Neuronal stem cell (in vitro differentiated cells): ENCODE measurements around the gene GRIK4.

Experiments
- DNase-seq: peaks from one replicate; pipeline ENCODE4 v3.0.0-alpha.2; 2013; ENCODE audit warnings: low spot score
- H2AFZ ChIP-seq: one replicate; pipeline ENCODE4 v1.6.1; 2013; ENCODE audit warnings: mild to moderate bottlenecking, low read length, inconsistent platforms
- H2AK5ac ChIP-seq: 2 replicates; pipeline ENCODE4 v1.6.1; 2013; ENCODE audit warnings: low read depth, mild to moderate bottlenecking, inconsistent platforms, low read length, moderate library complexity, mixed read lengths
- H2BK120ac ChIP-seq: 2 replicates; pipeline ENCODE4 v1.6.1; 2013; ENCODE audit warnings: low read depth, mild to moderate bottlenecking, inconsistent platforms, low read length, moderate library complexity, mixed read lengths
- H2BK12ac ChIP-seq: one replicate; pipeline ENCODE4 v1.6.1; 2013; ENCODE audit warnings: low read length, inconsistent platforms
- H2BK15ac ChIP-seq: 2 replicates; pipeline ENCODE4 v1.6.1; 2013; ENCODE audit warnings: mild to moderate bottlenecking, low read length, inconsistent platforms, mixed read lengths
- H2BK5ac ChIP-seq: one replicate; pipeline ENCODE4 v1.6.1; 2013; ENCODE audit warnings: inconsistent platforms, mild to moderate bottlenecking, low read length, moderate library complexity
- H3K14ac ChIP-seq: one replicate; pipeline ENCODE4 v1.6.1; 2013; ENCODE audit warnings: low read length, inconsistent platforms
- H3K18ac ChIP-seq: 2 replicates; pipeline ENCODE4 v1.6.1; 2013; ENCODE audit warnings: low read length, inconsistent platforms
- H3K23ac ChIP-seq: 2 replicates; pipeline ENCODE4 v1.6.1; 2013; ENCODE audit warnings: low read depth, mild to moderate bottlenecking, mixed read lengths, low read length, inconsistent platforms; ENCODE audit not compliant: poor library complexity
- H3K27ac ChIP-seq: replicated peaks from 3 replicates; pipeline ENCODE4 v1.5.1; 2013; ENCODE audit warnings: low read length, inconsistent platforms
- H3K27me3 ChIP-seq, 3 experiments: 2 replicates each; pipeline ENCODE4 v1.6.1; 2013; ENCODE audit warnings: low read length in 3 of 3, mild to moderate bottlenecking in 2 of 3, inconsistent platforms in 1 of 3, low read depth in 1 of 3, mixed read lengths in 1 of 3, moderate library complexity in 1 of 3; ENCODE audit not compliant: control insufficient read depth in 3 of 3, insufficient read depth in 3 of 3
- H3K36me3 ChIP-seq, 2 donors: replicated peaks in 1 of 2; 2 replicates each; pipeline ENCODE4 v1.6.1; 2013; ENCODE audit warnings: low read length in 2 of 2; ENCODE audit not compliant: control insufficient read depth in 2 of 2, insufficient read depth in 2 of 2
- H3K4ac ChIP-seq: 2 replicates; pipeline ENCODE4 v1.6.1; 2013; ENCODE audit warnings: inconsistent platforms, mild to moderate bottlenecking, low read length, moderate library complexity
- H3K4me1 ChIP-seq, 2 donors: 1 replicate in 1 of 2; 2 replicates in 1 of 2; pipeline ENCODE4 v1.6.1; 2013; ENCODE audit warnings: low read length in 2 of 2, low read depth in 1 of 2; ENCODE audit not compliant: control insufficient read depth in 2 of 2, insufficient read depth in 1 of 2
- H3K4me2 ChIP-seq: one replicate; pipeline ENCODE4 v1.6.1; 2013; ENCODE audit warnings: mild to moderate bottlenecking, low read length, inconsistent platforms; ENCODE audit not compliant: insufficient read depth, poor library complexity, severe bottlenecking
- H3K4me3 ChIP-seq, 2 donors: 2 replicates each; pipeline ENCODE4 v1.5.1; 2013; ENCODE audit warnings: low read length in 2 of 2, mild to moderate bottlenecking in 2 of 2, inconsistent platforms in 1 of 2, moderate library complexity in 1 of 2
- H3K79me1 ChIP-seq: one replicate; pipeline ENCODE4 v1.6.1; 2013; ENCODE audit warnings: low read depth, mild to moderate bottlenecking, inconsistent platforms, low read length, moderate library complexity
- H3K9ac ChIP-seq: one replicate; pipeline ENCODE4 v1.6.1; 2013; ENCODE audit warnings: mild to moderate bottlenecking, low read depth, low read length, inconsistent platforms; ENCODE audit not compliant: poor library complexity
- H3K9me3 ChIP-seq, 2 donors: replicated peaks in 1 of 2; 2 replicates each; pipeline versions ENCODE3 to v1.6.1; 2013; ENCODE audit warnings: low read length in 2 of 2, mild to moderate bottlenecking in 2 of 2, inconsistent platforms in 1 of 2, low read depth in 1 of 2, mixed read lengths in 1 of 2, moderate library complexity in 1 of 2; ENCODE audit not compliant: control insufficient read depth in 2 of 2, insufficient read depth in 1 of 2
- H4K8ac ChIP-seq: one replicate; pipeline ENCODE4 v1.6.1; 2013; ENCODE audit warnings: low read depth, mild to moderate bottlenecking, inconsistent platforms, low read length, moderate library complexity
- H4K91ac ChIP-seq: one replicate; pipeline ENCODE4 v1.6.1; 2013; ENCODE audit warnings: low read length, low read depth, mild to moderate bottlenecking, inconsistent platforms; ENCODE audit not compliant: poor library complexity
- WGBS, 2 donors: extraction: QIAGEN DNeasy Blood & Tissue Kit; methylation state at CpG; one replicate each; pipeline ENCODE4 v1.1.7; 2013; ENCODE audit warnings: missing lambda C conversion rate in 2 of 2, mixed read lengths in 1 of 2; ENCODE audit not compliant: insufficient read length in 2 of 2, insufficient replicate concordance in 1 of 2; ENCODE audit errors: extremely low coverage in 2 of 2; 5-methylcytosine and 5-hydroxymethylcytosine counted together

Gene GRIK4

DNA sequence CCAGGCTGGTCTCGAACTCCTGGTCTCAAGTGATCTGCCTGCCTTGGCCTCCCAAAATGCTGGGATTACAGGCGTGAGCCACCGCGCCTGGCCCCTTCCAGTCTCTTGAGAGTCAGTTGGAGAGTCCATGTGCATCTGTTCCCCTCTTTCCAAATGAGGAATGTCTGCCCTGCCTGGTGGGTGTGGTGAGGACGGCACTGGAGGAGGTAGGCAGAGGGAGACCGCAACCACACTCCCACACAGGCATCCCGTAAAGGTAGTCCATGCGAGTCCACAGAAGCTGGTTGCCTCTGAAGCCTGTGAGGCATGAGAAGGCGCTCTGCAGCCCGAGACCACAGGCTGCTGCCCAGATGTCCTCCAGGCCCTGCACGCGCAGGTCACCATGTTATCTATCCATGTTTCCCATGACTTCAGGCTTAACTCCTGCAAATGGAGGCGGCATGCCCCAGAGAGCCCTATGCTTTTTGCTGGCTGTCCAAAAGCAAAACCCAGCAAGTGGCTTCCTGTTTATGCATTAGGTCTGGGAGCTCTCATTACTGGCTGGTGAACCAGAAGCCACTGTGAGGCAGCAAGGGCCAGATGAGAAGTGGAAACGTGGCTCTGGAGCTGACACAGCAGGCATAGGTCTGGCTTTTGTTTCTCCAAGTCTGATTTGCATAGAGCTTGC, 43.4 kb downstream of the GRIK4 start:
- H3K27ac ChIP-seq, result no peak overlapping the region
- peaks cover 16 to 29% of the 10 kb centered on the region in 2 donors for H3K4me1 ChIP-seq
- DNase-seq, result no peak
- no peak overlapping the region for H2BK12ac ChIP-seq
- no peak overlapping the region for H3K4me3 ChIP-seq
- no peaks in the 10 kb centered on the region for H3K9me3 ChIP-seq
- H2BK120ac ChIP-seq, result no peak overlapping the region
- no CpG with 5 or more reads among the region's 14 CpGs for WGBS, 2 donors
- peaks cover 0 to 3% (median 0%) of the 10 kb centered on the region in 3 experiments for H3K27me3 ChIP-seq
- no peak overlapping the region for H3K9ac ChIP-seq
- H3K18ac ChIP-seq, result peak overlapping the region; percentile 31
- H2AFZ ChIP-seq, result peak overlapping the region; percentile 69
- no peaks in the 10 kb centered on the region for H3K36me3 ChIP-seq
- H3K23ac ChIP-seq, result no peak overlapping the region
- H3K79me1 ChIP-seq, result no peaks in the 10 kb centered on the region
- H3K4me2 ChIP-seq, result no peak overlapping the region
- H3K4ac ChIP-seq, result no peak overlapping the region
- no peak overlapping the region for H2AK5ac ChIP-seq
- H3K14ac ChIP-seq, result no peak overlapping the region
- H2BK15ac ChIP-seq, result no peak overlapping the region
- H4K8ac ChIP-seq, result no peak overlapping the region
- no peak overlapping the region for H4K91ac ChIP-seq
- H2BK5ac ChIP-seq, result no peak overlapping the region

DNA sequence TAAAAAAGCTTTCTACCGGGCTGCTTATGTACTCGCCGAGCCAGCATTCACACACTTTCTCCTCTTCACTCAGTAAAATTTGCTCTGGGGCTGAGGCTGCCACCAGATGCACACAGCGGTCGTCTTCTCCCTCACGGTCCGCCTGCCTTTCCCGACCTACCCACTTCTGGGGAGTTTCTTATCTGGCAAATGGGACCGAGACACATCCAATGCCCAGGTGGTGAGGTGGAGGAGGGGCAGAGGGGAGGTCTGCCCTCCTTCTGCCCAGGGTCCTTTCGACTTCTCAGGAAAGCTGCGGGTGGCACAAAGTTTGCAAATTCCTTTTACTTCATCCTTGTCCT, 43.9 kb downstream of the GRIK4 start:
- Histone ChIP-seq H2BK5ac (no peak overlapping the region), H2BK15ac (no peak overlapping the region), H3K4me1 (peaks cover 14 to 27% of the 10 kb centered on the region in 2 donors), H3K79me1 (no peaks in the 10 kb centered on the region), H3K9ac (no peak overlapping the region), H3K18ac (peak overlapping the region; percentile 57), H3K27me3 (peaks cover 0 to 3% (median 0%) of the 10 kb centered on the region in 3 experiments), H3K27ac (no peak overlapping the region), H3K36me3 (no peaks in the 10 kb centered on the region), H4K8ac (no peak overlapping the region), H2BK120ac (no peak overlapping the region), H2AFZ (peak overlapping the region; percentile 69), H3K4me3 (no peak overlapping the region), H3K23ac (no peak overlapping the region), H3K4ac (no peak overlapping the region), H3K9me3 (no peaks in the 10 kb centered on the region), H3K4me2 (no peak overlapping the region), H3K14ac (no peak overlapping the region), H4K91ac (no peak overlapping the region), H2AK5ac (no peak overlapping the region), H2BK12ac (no peak overlapping the region)
- no peak for DNase-seq
- no CpG with 5 or more reads among the region's 11 CpGs for WGBS, 2 donors

DNA sequence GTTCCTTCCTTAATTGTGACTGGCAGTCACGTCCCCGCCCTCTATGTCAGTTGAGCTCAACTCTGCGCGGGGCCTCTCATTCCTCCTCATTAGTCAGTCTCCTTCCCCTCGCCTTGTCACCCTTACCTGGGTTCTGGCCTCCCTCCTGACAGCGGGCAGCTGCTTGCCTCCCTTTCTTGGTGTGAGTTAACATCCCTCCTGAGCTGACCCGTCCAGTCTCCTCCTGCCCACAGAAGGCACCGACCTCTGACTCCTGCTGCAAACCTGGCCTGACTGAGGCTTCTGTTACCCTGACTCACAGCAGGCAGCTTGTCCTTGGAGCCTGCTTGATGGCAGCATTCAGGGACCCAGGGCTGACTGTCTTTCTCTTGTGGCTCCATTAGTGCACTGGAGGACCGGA, 45.2 kb downstream of the GRIK4 start:
- Histone ChIP-seq H3K9me3 (no peaks in the 10 kb centered on the region), H3K9ac (no peak overlapping the region), H3K4me3 (no peak overlapping the region), H3K79me1 (no peaks in the 10 kb centered on the region), H2AFZ (no peak overlapping the region), H3K4me1 (peaks cover 14 to 25% of the 10 kb centered on the region in 2 donors), H3K14ac (peak overlapping the region; percentile 32), H3K23ac (no peak overlapping the region), H3K18ac (no peak overlapping the region), H4K8ac (no peak overlapping the region), H3K4ac (no peak overlapping the region), H3K36me3 (no peaks in the 10 kb centered on the region), H2AK5ac (peak overlapping the region; percentile 33), H2BK12ac (no peak overlapping the region), H2BK5ac (no peak overlapping the region), H3K27me3 (peaks cover 0 to 3% (median 0%) of the 10 kb centered on the region in 3 experiments), H4K91ac (no peak overlapping the region), H3K27ac (no peak overlapping the region), H3K4me2 (no peak overlapping the region), H2BK120ac (no peak overlapping the region), H2BK15ac (no peak overlapping the region)
- WGBS, 2 donors, result no CpG with 5 or more reads among the region's 9 CpGs
- no peak for DNase-seq

DNA sequence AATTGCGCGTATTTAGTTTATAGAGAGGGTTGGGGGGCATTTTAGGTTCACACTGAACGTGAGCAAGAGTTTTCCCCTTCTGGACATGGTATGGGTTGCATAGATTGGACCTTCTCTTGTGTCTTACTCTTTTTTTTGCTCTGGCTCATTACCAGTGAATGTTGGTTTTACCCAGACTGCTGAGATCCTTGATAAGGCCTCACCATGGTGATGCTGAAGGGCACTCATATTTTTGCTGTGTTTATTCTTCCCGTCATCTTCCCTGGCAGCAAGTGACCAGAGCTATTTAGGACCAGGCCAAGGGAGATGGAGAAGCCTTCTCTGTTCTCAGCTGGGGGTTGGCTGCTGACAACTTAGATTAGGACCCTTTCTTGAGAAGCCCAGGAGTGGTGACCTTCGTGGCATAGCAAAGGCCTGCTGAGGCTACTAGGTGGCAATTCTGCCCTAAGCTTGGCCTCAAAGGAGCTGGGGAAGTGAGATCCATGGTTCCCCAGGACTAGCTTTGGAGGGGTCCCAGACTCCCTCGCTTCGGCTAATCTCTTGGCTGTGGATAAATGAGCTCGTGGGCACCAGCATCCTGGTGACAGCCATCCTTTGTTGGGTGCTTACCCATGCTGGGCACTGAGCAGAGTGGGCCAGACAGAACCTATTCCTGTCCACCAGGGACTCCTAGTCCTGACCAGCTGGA, 47.3 kb downstream of the GRIK4 start:
- Histone ChIP-seq H3K27me3 (peaks cover 0 to 5% (median 0%) of the 10 kb centered on the region in 3 experiments), H4K8ac (no peak overlapping the region)
- DNase-seq, result no peak

More for the DNA sequence above, 47.3 kb downstream of the GRIK4 start:
- H2BK5ac ChIP-seq, result no peak overlapping the region
- no CpG with 5 or more reads among the region's 8 CpGs for WGBS, 2 donors
- no peak overlapping the region for H3K18ac ChIP-seq
- H2BK15ac ChIP-seq, result no peak overlapping the region
- no peak overlapping the region for H2AFZ ChIP-seq
- no peak overlapping the region for H3K27ac ChIP-seq
- no peak overlapping the region for H2BK120ac ChIP-seq
- no peak overlapping the region for H3K23ac ChIP-seq
- H3K4me1 ChIP-seq, result peaks cover 20 to 34% of the 10 kb centered on the region in 2 donors
- no peak overlapping the region for H4K91ac ChIP-seq
- no peak overlapping the region for H2AK5ac ChIP-seq
- H3K14ac ChIP-seq, result no peak overlapping the region
- no peak overlapping the region for H2BK12ac ChIP-seq
- no peak overlapping the region for H3K4me2 ChIP-seq
- no peak overlapping the region for H3K4me3 ChIP-seq
- no peaks in the 10 kb centered on the region for H3K79me1 ChIP-seq
- H3K9me3 ChIP-seq, result no peaks in the 10 kb centered on the region
- no peak overlapping the region for H3K9ac ChIP-seq
- H3K4ac ChIP-seq, result no peak overlapping the region
- no peaks in the 10 kb centered on the region for H3K36me3 ChIP-seq
